GM21619 (cell line): ENCODE measurements around the gene TMOD2.
A peak's percentile ranks its signal among the peaks of the same experiment; 100 is the strongest.

Experiments used
- ATAC-seq: cut with Tn5 transposase; IDR thresholded peaks from one replicate; pipeline ENCODE4 v1.9.1; 2021; ENCODE audit not compliant: unreplicated experiment

TMOD2 gene

GRCh38 chr15:51750792-51751696, at the start of gene TMOD2:
Gene TMOD2 (plus strand): TSS chr15:51751597. CDS start chr15:51766442, 14,845 bp downstream.
- ATAC-seq = peak; percentile 70

- no peak for ATAC-seq
Observed at GRCh38 chr15:51702710-51703109, 48.7 kb upstream of the TMOD2 start.

- no peak for ATAC-seq
Observed at GRCh38 chr15:51706291-51706690, 45.1 kb upstream of the TMOD2 start.

- ATAC-seq = no peak
Observed at GRCh38 chr15:51706926-51707608, 44.3 kb upstream of the TMOD2 start.

GRCh38 chr15:51708013-51708412, 43.4 kb upstream of the TMOD2 start:
- ATAC-seq = no peak

GRCh38 chr15:51709031-51709430, 42.4 kb upstream of the TMOD2 start:
- ATAC-seq = no peak

GRCh38 chr15:51714162-51714561, 37.2 kb upstream of the TMOD2 start:
- no peak for ATAC-seq

GRCh38 chr15:51714911-51715310, 36.5 kb upstream of the TMOD2 start:
- ATAC-seq = no peak

- no peak for ATAC-seq
Observed at GRCh38 chr15:51718219-51718618, 33.2 kb upstream of the TMOD2 start.

GRCh38 chr15:51718746-51719145, 32.7 kb upstream of the TMOD2 start:
- no peak for ATAC-seq

- no peak for ATAC-seq
Observed at GRCh38 chr15:51720201-51720995, 31.0 kb upstream of the TMOD2 start.

- ATAC-seq = no peak
Observed at GRCh38 chr15:51721199-51721960, 30.0 kb upstream of the TMOD2 start.

GRCh38 chr15:51724199-51724598, 27.2 kb upstream of the TMOD2 start:
- ATAC-seq = no peak

GRCh38 chr15:51724673-51725072, 26.7 kb upstream of the TMOD2 start:
- no peak for ATAC-seq

- peak; percentile 90 for ATAC-seq
Observed at GRCh38 chr15:51726302-51727073, 24.9 kb upstream of the TMOD2 start.

- ATAC-seq = no peak
Observed at GRCh38 chr15:51727141-51727897, 24.1 kb upstream of the TMOD2 start.

- peak; percentile 56 for ATAC-seq
Observed at GRCh38 chr15:51731549-51732267, 19.7 kb upstream of the TMOD2 start.

GRCh38 chr15:51732646-51733045, 18.8 kb upstream of the TMOD2 start:
- no peak for ATAC-seq
